AG04450 (cell line): Measurements from ENCODE around the gene STAMBP. TPM values are rescaled to one million over a fixed set of nuclear protein-coding genes. Genes with fewer than 3 reads are reported as not detected.

Source experiments
- CTCF ChIA-PET: fragments of 300-600, 350-600 bp; formaldehyde crosslinking; extraction: SDS; loops from one replicate; lab custom pipeline; 2022; ENCODE audit warnings: antibody characterized with exemption, inconsistent platforms; lab: Charles Lee
- POLR2A ChIA-PET: fragments of 350-600 bp; formaldehyde crosslinking; extraction: SDS; loops from one replicate; lab custom pipeline; 2021; ENCODE audit warnings: antibody characterized with exemption, inconsistent platforms; lab: Yijun Ruan, JAX
- DNase-seq: peaks from one replicate; pipeline ENCODE4 v3.0.0-alpha.2; 2011; ENCODE audit warnings: low read depth, low spot score
- H3K27ac ChIP-seq: one replicate; pipeline ENCODE4 v1.5.1; 2012; ENCODE audit warnings: low read depth, low read length, control low read depth
- H3K27me3 ChIP-seq: one replicate; pipeline ENCODE4 v1.6.0; 2012; ENCODE audit warnings: low read length; ENCODE audit not compliant: control insufficient read depth, insufficient read depth
- H3K4me3 ChIP-seq: 2 replicates; pipeline ENCODE4 v1.5.1; 2011; ENCODE audit warnings: mild to moderate bottlenecking, low read depth, low read length, control low read depth
- H3K9me3 ChIP-seq: 2 replicates; pipeline ENCODE4 v1.5.1; 2012; ENCODE audit warnings: low read length; ENCODE audit not compliant: control insufficient read depth, insufficient read depth
- CTCF ChIP-seq: IDR thresholded peaks from 2 replicates; pipeline ENCODE4 v1.5.1; 2011; ENCODE audit warnings: low read depth, low read length, control low read depth, inconsistent platforms
- polyA plus RNA-seq: library from polyadenylated mRNA; depleted of rRNA; stranded (reverse); fragments of >200 nt; gene quantifications from 2 replicates; pipeline ENCODE4 v1.2.3, GENCODE V29; 2011

The STAMBP gene
- polyA plus RNA-seq, 1 experiment, result 54.5 TPM

GRCh38 chr2:73916666-73917065 lies 87.9 kb downstream of the STAMBP start:
- H3K4me3 ChIP-seq, result no peak overlapping the region
- TF ChIP-seq CTCF, result no peak
- no peak for DNase-seq
- ChIA-PET POLR2A (interaction anchor here (1.6 kb wide), 1 partner anchor 88 kb away, joined by 8 read pairs; the partner anchor contains the start of gene STAMBP), CTCF (interaction anchor here (2.1 kb wide), 1 partner anchor 90 kb away, joined by 6 read pairs; no protein-coding TSS in a partner anchor)
- no peaks in the 10 kb centered on the region for H3K9me3 ChIP-seq
- no peak overlapping the region for H3K27ac ChIP-seq
- no peaks in the 10 kb centered on the region for H3K27me3 ChIP-seq

- Histone ChIP-seq H3K27me3 (no peaks in the 10 kb centered on the region), H3K4me3 (no peak overlapping the region), H3K9me3 (no peaks in the 10 kb centered on the region), H3K27ac (no peak overlapping the region)
- DNase-seq, result no peak
- no peak for TF ChIP-seq CTCF
- ChIA-PET POLR2A (interaction anchor here (1.6 kb wide), 1 partner anchor 89 kb away, joined by 8 read pairs; the partner anchor contains the start of gene STAMBP), CTCF (interaction anchor here (2.1 kb wide), 1 partner anchor 90 kb away, joined by 6 read pairs; no protein-coding TSS in a partner anchor)
These were observed 88.5 kb downstream of the STAMBP start for GRCh38 chr2:73917296-73917695.

- ChIA-PET CTCF (interaction anchor here (2.1 kb wide), 1 partner anchor 91 kb away, joined by 6 read pairs; no protein-coding TSS in a partner anchor), POLR2A (interaction anchor here (1.6 kb wide), 1 partner anchor 89 kb away, joined by 8 read pairs; the partner anchor contains the start of gene STAMBP)
- no peak overlapping the region for H3K4me3 ChIP-seq
- no peak overlapping the region for H3K27ac ChIP-seq
- no peaks in the 10 kb centered on the region for H3K9me3 ChIP-seq
- DNase-seq, result no peak
- TF ChIP-seq CTCF, result no peak
- H3K27me3 ChIP-seq, result no peaks in the 10 kb centered on the region
These were observed 89.0 kb downstream of the STAMBP start for GRCh38 chr2:73917696-73918207.

GRCh38 chr2:73918856-73919255 lies 90.1 kb downstream of the STAMBP start:
- Histone ChIP-seq H3K27ac (no peak overlapping the region), H3K27me3 (no peaks in the 10 kb centered on the region), H3K9me3 (no peaks in the 10 kb centered on the region), H3K4me3 (no peak overlapping the region)
- ChIA-PET POLR2A (interaction anchor here (0.6 to 0.7 kb wide), 2 partner anchors 16 to 725 kb away, joined by 3 to 7 read pairs; no protein-coding TSS in a partner anchor), CTCF (interaction anchor here (2.1 kb wide), 1 partner anchor 92 kb away, joined by 6 read pairs; no protein-coding TSS in a partner anchor)
- DNase-seq, result no peak
- TF ChIP-seq CTCF, result no peak

- ChIA-PET POLR2A (no interaction called here), CTCF (no interaction called here)
- DNase-seq, result no peak
- no peak overlapping the region for H3K27ac ChIP-seq
- H3K4me3 ChIP-seq, result no peak overlapping the region
- H3K27me3 ChIP-seq, result no peaks in the 10 kb centered on the region
- no peaks in the 10 kb centered on the region; the same call in 1 of the 2 replicates for H3K9me3 ChIP-seq
- no peak for TF ChIP-seq CTCF
These were observed 91.0 kb downstream of the STAMBP start for GRCh38 chr2:73919596-73920228.
